GF-D8 (cell line): ENCODE results near the gene EHF.

Experiments used
- DNase-seq: peaks from one replicate; lab custom pipeline; 2025; lab: John Stamatoyannopoulos, UW

Gene EHF

DNA sequence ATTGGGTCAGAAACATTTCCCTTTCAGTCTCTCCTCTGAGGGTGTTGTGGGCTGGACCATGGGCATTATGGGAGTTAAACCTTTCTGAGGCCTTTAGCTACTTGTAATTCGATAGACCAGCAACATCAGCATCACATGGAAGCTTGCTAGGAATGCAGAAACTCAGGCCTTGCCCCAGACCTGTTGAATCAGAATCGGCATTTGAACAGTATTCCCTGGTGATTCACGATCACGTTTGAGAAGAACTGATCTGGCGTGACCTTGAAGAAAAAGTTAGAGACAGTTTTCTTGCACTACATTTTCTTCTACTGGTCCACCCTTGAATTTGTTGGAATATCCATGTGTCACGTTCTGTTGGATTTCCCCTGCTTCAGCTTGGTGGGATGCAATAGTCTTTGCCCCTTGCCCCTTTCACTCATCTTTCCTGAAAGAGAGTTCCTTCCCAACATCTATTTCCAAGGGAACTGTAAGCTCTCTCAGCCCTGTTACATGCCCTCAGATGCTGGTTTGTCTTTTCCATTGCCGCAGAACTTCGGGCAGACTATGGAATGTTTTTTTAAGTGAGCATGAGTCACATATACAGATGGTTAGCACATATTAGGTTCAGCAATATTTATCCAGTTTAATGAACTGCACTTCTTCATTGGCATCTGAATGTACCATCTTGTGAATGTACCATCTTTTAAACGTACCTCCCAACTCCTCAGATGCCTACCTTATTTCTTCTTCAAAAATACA lies 23.9 kb downstream of the EHF start:
- no peak for DNase-seq

DNA sequence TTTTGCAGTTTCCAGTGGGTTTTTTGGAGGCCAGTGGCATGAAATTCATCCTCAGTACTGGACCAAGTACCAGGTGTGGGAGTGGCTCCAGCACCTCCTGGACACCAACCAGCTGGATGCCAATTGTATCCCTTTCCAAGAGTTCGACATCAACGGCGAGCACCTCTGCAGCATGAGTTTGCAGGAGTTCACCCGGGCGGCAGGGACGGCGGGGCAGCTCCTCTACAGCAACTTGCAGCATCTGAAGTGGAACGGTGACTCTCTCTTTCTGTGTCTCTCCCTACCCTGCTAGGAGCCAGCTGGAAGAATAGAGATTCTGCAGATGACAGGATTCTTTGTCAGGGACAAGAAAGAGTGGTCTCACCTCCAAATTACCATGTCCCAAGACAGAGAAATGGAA lies 25.5 kb downstream of the EHF start:
- DNase-seq: no peak

DNA sequence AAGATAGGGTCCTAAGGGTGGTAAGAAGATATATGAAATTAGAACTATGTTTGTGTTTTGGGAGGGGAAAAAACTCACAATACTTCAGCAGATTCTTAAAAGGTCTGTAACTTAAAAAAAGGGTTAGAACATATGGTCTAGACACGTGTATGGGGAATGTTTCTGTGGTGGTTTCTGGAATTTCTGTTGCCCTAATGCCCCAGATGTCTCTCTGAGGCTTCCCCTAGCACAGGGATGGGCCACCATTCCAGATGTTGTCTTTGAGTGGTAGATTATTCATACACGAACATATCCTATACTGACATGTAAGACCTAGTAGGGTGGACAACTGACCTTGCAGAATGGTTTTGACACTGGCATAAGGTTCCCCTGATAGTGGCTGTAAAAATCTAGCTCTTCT lies 26.2 kb downstream of the EHF start:
- DNase-seq: no peak

DNA sequence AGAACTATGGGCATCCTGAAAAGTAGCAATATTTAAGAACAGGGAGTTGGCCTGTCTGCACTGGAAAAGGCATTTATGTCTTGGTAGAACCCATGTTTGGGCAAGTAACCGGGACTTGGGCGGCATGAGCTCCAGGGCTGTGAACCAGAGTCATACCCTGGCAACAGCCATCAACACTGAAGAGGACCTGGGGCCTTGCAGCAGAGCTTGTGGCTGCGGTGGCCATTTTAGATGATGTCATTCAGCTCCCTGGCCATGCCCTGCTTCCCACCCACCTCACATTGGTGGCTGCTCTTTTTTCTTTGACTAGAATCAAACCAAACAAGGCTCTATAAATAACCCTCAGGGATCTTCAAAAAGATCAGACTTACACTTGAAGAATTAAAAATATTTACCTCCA lies 26.6 kb downstream of the EHF start:
- no peak for DNase-seq

- no peak for DNase-seq
Observed at GRCh38 chr11:34648036-34648435, 27.1 kb downstream of the EHF start.

DNA sequence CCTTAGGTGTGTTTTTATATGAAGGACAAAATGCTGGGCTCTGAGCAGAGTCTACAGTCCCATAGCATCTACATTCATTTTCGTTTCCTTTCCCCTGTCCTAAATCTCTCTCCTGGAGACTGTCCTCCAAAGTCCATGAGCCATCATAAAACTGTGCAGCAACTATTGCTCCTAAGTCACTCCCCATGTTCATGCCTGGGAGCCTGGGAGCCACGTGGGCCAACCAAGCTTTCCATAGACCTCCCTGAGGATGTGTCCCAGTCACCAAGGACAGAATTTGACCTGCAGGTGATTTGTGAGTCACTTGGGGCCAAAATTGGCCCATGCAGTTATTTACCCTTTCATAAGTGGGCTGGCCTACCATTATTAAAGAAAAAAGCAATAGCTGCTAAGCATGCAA lies 28.7 kb downstream of the EHF start:
- no peak for DNase-seq

- no peak for DNase-seq
Observed at GRCh38 chr11:34650528-34650927, 29.6 kb downstream of the EHF start.

DNA sequence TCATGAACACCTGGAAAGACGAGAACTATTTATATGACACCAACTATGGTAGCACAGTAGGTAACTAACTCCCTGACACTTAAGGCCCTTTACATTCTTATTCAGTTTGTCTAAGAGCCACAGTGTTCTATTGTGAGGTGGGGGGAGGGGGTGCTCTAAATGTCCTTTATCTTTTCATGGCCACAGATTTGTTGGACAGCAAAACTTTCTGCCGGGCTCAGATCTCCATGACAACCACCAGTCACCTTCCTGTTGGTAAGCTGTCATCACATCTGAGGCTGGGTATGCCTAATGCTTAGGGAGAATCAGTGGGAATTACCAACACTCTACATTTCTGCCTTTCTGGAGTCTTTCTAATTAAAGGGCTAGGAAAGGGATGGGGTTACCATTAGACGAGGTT lies 30.7 kb downstream of the EHF start:
- DNase-seq: no peak

DNA sequence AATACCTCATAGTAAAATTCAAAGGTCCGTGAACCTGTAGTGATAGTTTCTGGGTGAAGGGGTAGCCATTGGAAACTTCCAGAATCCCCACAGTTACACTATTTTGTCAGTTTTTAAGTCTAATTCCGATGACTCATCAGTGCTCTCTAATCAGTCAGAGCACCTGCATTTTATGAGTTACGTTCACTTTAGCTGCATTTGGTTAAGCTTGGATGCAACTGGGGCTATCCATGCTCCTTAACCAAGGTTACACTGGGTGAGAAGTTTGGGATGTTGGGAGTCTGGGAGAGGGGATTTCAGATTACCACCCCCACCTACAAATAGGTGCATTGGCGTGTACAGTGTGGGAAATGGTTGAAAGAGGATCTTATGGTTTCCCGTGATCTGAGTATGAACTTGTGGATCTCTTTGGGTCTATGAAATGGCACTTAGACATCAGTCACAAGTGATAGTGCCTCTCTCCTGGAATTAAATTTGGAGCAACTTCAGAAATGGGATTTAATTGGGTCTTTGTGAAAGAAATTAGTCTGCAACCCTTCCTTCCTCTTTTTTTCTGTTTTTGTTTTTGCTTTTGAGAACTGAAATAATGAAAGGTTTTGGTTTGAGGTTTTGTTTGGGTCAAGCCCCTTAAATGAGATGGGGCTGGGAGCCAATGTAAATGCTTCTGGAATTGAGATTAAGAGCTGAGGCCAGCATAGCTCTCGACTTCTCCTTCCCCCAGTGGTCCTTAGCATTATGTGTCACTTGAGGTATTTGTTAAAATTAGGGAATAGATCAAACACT lies 31.5 kb downstream of the EHF start:
- no peak for DNase-seq

DNA sequence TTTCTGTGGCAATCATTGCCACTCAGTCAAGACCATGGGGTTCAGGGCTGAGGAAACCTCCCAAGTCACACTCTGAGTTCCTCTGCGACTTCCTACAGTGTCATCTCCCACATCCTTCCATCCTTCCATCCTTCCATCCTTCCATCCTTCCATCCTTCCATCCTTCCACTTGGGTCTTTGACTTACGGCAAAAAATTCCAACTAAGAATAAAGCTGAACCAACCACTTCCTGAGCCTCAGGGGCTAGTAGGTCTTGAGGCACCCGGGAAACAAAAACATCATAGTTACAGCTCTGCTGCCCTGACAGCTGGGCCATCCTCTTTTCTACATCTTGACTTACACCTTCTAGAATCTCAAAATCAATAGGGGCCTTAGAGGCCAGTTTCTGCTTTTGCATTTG lies 32.1 kb downstream of the EHF start:
- no peak for DNase-seq

GRCh38 chr11:34653851-34654482 lies 33.1 kb downstream of the EHF start:
- no peak for DNase-seq

GRCh38 chr11:34654483-34655334 lies 33.8 kb downstream of the EHF start:
- DNase-seq: peak; percentile 36

GRCh38 chr11:34655335-34656008 lies 34.6 kb downstream of the EHF start:
- no peak for DNase-seq

DNA sequence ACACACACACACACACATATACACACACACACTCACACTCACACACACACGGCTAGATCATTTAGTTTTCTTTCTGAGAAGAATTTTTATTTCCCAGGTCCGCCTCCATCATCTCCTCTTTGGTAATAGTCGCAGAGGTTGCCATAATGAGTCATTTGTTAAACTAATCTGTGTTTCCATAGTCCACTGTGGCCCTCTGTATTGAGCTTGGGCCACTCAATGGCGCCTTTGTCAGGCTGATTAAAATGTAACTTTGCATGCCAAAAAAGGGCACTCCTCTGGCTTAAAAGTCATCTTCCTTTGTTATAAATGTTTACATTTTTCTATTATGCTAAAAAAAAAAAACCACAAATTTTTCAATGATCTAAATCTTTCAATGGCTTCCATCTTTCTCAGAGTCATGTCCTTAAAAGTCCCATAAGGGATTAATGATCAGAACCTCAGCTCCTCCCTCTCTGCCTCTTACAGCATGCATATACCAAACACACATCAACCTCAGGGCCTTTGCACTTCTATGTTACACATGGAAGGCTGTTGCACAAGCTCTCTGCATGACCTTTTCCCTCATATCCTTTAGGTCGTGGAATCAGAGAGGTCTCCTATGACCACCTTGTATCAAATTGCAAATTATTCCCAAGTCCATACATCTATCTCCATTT lies 35.3 kb downstream of the EHF start:
- no peak for DNase-seq

- no peak for DNase-seq
Observed at GRCh38 chr11:34658071-34659015, 37.5 kb downstream of the EHF start.

DNA sequence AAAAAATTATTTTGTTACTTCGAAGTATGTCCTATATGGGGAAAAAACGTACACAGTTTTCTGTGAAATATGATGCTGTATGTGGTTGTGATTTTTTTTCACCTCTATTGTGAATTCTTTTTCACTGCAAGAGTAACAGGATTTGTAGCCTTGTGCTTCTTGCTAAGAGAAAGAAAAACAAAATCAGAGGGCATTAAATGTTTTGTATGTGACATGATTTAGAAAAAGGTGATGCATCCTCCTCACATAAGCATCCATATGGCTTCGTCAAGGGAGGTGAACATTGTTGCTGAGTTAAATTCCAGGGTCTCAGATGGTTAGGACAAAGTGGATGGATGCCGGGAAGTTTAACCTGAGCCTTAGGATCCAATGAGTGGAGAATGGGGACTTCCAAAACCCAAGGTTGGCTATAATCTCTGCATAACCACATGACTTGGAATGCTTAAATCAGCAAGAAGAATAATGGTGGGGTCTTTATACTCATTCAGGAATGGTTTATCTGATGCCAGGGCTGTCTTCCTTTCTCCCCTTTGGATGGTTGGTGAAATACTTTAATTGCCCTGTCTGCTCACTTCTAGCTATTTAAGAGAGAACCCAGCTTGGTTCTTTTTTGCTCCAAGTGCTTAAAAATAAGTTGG lies 38.3 kb downstream of the EHF start:
- no peak for DNase-seq

DNA sequence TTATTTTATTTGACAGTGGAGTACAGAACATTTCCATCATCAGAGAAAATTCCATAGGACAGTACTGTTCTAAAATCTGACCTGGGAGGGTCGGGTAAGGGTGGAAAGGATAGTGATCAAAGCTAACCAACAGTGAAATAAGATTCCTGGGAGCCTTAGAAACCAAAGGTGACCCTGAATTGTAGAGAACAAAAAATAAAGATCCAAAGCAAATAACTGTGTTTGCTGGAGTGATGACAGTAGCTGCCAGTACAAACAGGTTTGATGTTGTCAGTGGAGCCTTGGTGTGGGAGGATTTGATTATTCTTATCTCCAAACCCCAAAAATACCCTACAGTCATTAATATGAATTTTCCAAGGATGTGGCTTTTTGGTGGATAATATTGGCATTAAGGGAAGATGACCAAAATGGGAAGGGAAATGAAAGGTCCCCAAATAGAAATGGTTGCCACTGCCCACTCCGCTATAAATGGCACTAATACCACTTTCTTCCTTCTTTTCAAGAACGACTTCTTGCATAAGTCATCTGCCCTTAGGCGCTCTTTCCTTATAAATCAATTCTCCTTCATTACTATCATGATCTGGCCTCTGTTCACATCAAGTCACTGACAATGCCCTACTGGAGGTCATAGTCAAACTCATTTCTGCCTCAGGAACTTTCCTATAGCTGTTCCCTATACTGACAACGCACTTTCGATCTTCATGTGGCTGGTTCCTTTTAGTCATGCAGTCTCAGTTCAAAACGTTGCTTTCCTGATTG lies 44.4 kb downstream of the EHF start:
- DNase-seq: no peak

GRCh38 chr11:34667810-34668582 lies 47.1 kb downstream of the EHF start:
- DNase-seq: no peak
